ENCODE measurements around the gene SCYL1.

DNA sequence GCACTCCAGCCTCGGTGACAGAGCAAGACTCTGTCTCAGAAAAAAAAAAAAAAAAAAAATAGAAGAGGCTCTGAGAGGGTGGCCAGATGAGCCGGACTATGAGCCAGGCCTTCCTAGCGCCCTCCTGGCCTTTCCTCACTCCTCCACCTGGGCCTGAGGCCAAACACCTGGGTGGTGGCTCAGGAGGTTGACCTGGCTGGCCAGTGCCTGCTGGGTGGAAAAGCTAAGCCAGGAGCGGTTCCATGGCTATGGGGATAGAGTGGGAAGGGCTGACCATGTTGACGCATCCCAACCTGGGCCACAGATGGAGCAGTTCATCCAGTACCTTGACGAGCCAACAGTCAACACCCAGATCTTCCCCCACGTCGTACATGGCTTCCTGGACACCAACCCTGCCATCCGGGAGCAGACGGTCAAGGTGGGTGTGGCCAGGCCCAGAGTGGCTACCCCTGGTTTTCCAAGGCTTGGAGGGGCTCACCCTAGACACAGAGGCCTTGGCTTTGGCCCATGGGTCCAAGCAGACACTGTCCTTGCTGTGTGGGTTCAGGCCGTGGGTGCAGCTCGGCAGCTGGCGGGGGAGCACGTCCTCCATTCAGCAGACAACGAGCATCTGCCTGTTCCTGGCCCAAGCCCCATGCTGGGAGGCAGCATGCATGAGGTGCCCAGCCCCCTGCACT, 7.6 kb downstream of the SCYL1 start:
- TF ChIP-seq, protein P1, sequence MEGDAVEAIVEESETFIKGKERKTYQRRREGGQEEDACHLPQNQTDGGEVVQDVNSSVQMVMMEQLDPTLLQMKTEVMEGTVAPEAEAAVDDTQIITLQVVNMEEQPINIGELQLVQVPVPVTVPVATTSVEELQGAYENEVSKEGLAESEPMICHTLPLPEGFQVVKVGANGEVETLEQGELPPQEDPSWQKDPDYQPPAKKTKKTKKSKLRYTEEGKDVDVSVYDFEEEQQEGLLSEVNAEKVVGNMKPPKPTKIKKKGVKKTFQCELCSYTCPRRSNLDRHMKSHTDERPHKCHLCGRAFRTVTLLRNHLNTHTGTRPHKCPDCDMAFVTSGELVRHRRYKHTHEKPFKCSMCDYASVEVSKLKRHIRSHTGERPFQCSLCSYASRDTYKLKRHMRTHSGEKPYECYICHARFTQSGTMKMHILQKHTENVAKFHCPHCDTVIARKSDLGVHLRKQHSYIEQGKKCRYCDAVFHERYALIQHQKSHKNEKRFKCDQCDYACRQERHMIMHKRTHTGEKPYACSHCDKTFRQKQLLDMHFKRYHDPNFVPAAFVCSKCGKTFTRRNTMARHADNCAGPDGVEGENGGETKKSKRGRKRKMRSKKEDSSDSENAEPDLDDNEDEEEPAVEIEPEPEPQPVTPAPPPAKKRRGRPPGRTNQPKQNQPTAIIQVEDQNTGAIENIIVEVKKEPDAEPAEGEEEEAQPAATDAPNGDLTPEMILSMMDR (IDR thresholded peaks at IDR 0.05; ENCODE audit: borderline replicate concordance, extremely low read depth, low read length, poor library complexity, severe bottlenecking): no peak
- no peak for TF ChIP-seq EZH2 (IDR thresholded peaks at IDR 0.05; ENCODE audit: borderline replicate concordance, low read depth, low read length, severe bottlenecking)
